ENCODE results near the gene GPR179.

- TF ChIP-seq EZH2 (IDR thresholded peaks at IDR 0.05; ENCODE audit: insufficient read depth, poor library complexity, severe bottlenecking) (no peak), EZH2phosphoT487 (IDR thresholded peaks at IDR 0.05; ENCODE audit: insufficient read depth, low read depth) (no peak)
Measured at GRCh38 chr17:38330941-38331411, 12.8 kb downstream of the GPR179 start.

Measured in GM23248 (cell line).